GM19193 (cell line): ENCODE measurements around the gene LCN10.

Experiments
- POLR2A ChIP-seq: IDR thresholded peaks from 4 replicates; pipeline ENCODE4 v1.6.1; 2011; ENCODE audit not compliant: insufficient read depth, insufficient read length; ENCODE audit errors: extremely low read depth

The LCN10 gene

GRCh38 chr9:136703276-136703860 is 39.4 kb downstream of the LCN10 start:
- TF ChIP-seq POLR2A: no peak

- no peak for TF ChIP-seq POLR2A
These were observed 41.1 kb downstream of the LCN10 start for GRCh38 chr9:136701668-136702053.

- TF ChIP-seq POLR2A: peak; percentile 41
These were observed 41.6 kb downstream of the LCN10 start for GRCh38 chr9:136700959-136701667.

GRCh38 chr9:136700304-136700703 is 42.4 kb downstream of the LCN10 start:
- TF ChIP-seq POLR2A: no peak

- TF ChIP-seq POLR2A: no peak
These were observed 44.0 kb downstream of the LCN10 start for GRCh38 chr9:136698635-136699246.

GRCh38 chr9:136697821-136698526 is 44.8 kb downstream of the LCN10 start:
- no peak for TF ChIP-seq POLR2A

- no peak for TF ChIP-seq POLR2A
These were observed 45.5 kb downstream of the LCN10 start for GRCh38 chr9:136697146-136697820.

GRCh38 chr9:136696502-136696901 is 46.2 kb downstream of the LCN10 start:
- no peak for TF ChIP-seq POLR2A

- TF ChIP-seq POLR2A: no peak
These were observed 46.8 kb downstream of the LCN10 start for GRCh38 chr9:136695955-136696354.

GRCh38 chr9:136695435-136695895 is 47.3 kb downstream of the LCN10 start:
- no peak for TF ChIP-seq POLR2A

GRCh38 chr9:136694872-136695247 is 47.9 kb downstream of the LCN10 start:
- no peak for TF ChIP-seq POLR2A

- no peak for TF ChIP-seq POLR2A
These were observed 48.4 kb downstream of the LCN10 start for GRCh38 chr9:136694163-136694871.

GRCh38 chr9:136693490-136694162 is 49.1 kb downstream of the LCN10 start:
- TF ChIP-seq POLR2A: no peak

- TF ChIP-seq POLR2A: no peak
These were observed 49.6 kb downstream of the LCN10 start for GRCh38 chr9:136693135-136693489.
